Measurements from ENCODE around the gene PWWP2B.

PWWP2B gene

GRCh38 chr10:132397036-132397541 lies at the start of gene PWWP2B:
TSS of gene PWWP2B (plus strand) at chr10:132397200. CDS start at chr10:132397227, 27 bp downstream.
- no peak for DNase-seq (ENCODE audit: low spot score)

- DNase-seq (ENCODE audit: low spot score) = no peak
These were observed 49.6 kb upstream of the PWWP2B start for GRCh38 chr10:132347211-132347930.

- DNase-seq (ENCODE audit: low spot score) = no peak
These were observed 49.1 kb upstream of the PWWP2B start for GRCh38 chr10:132347931-132348267.

- no peak for DNase-seq (ENCODE audit: low spot score)
These were observed 47.2 kb upstream of the PWWP2B start for GRCh38 chr10:132349766-132350165.

- no peak for DNase-seq (ENCODE audit: low spot score)
These were observed 46.6 kb upstream of the PWWP2B start for GRCh38 chr10:132350391-132350790.

- DNase-seq (ENCODE audit: low spot score) = no peak
These were observed 46.1 kb upstream of the PWWP2B start for GRCh38 chr10:132350946-132351345.

GRCh38 chr10:132351611-132352010 lies 45.4 kb upstream of the PWWP2B start:
- no peak for DNase-seq (ENCODE audit: low spot score)

GRCh38 chr10:132352462-132353308 lies 44.3 kb upstream of the PWWP2B start:
- peak; percentile 56 for DNase-seq (ENCODE audit: low spot score)

GRCh38 chr10:132353456-132354355 lies 43.3 kb upstream of the PWWP2B start:
- no peak for DNase-seq (ENCODE audit: low spot score)

GRCh38 chr10:132354356-132355094 lies 42.5 kb upstream of the PWWP2B start:
- DNase-seq (ENCODE audit: low spot score) = no peak

GRCh38 chr10:132355297-132355696 lies 41.7 kb upstream of the PWWP2B start:
- DNase-seq (ENCODE audit: low spot score) = no peak

- no peak for DNase-seq (ENCODE audit: low spot score)
These were observed 41.2 kb upstream of the PWWP2B start for GRCh38 chr10:132355754-132356153.

- no peak for DNase-seq (ENCODE audit: low spot score)
These were observed 40.3 kb upstream of the PWWP2B start for GRCh38 chr10:132356621-132357195.

- no peak for DNase-seq (ENCODE audit: low spot score)
These were observed 39.5 kb upstream of the PWWP2B start for GRCh38 chr10:132357286-132358058.

- DNase-seq (ENCODE audit: low spot score) = no peak
These were observed 37.5 kb upstream of the PWWP2B start for GRCh38 chr10:132359305-132360040.

GRCh38 chr10:132360766-132361447 lies 36.1 kb upstream of the PWWP2B start:
- no peak for DNase-seq (ENCODE audit: low spot score)

GRCh38 chr10:132361581-132362101 lies 35.4 kb upstream of the PWWP2B start:
- DNase-seq (ENCODE audit: low spot score) = no peak

GRCh38 chr10:132362151-132362611 lies 34.8 kb upstream of the PWWP2B start:
- no peak for DNase-seq (ENCODE audit: low spot score)

GRCh38 chr10:132363376-132363775 lies 33.6 kb upstream of the PWWP2B start:
- DNase-seq (ENCODE audit: low spot score) = no peak
